Uterus (tissue), 4 donors: ENCODE data around the gene EIF1AD. TPM values are rescaled to one million over a fixed set of nuclear protein-coding genes. Genes with fewer than 3 reads are reported as not detected.
"Not testable (repeated sequence)": the region's sequence is repeated elsewhere in the genome, so short reads cannot be mapped to it uniquely, and the experiment has no call there.

Experiments
- DNase-seq, 2 donors: peaks; one replicate each; pipeline ENCODE4 v3.0.0-alpha.2; 2019 to 2020
- H3K27ac ChIP-seq, 2 donors: fragments of 200-600 bp; sonication (generic); 1 replicate in 1 of 2; 2 replicates in 1 of 2; pipeline ENCODE4 v1.5.1; 2016 to 2018
- H3K27me3 ChIP-seq, 2 donors: fragments of 200-600 bp; sonication (generic); one replicate each; pipeline ENCODE4 v1.5.1; 2018 to 2019; ENCODE audit warnings: control low read depth in 1 of 2
- H3K36me3 ChIP-seq, 2 donors: fragments of 200-600 bp; sonication (generic); one replicate each; pipeline ENCODE4 v1.5.1; 2019; ENCODE audit warnings: control low read depth in 1 of 2
- H3K4me1 ChIP-seq, 2 donors: fragments of 200-600 bp; sonication (generic); one replicate each; pipeline ENCODE4 v1.5.1; 2018 to 2019; ENCODE audit warnings: control low read depth in 1 of 2
- H3K4me3 ChIP-seq, 2 donors: fragments of 200-600 bp; sonication (generic); 1 replicate in 1 of 2; 2 replicates in 1 of 2; pipeline ENCODE4 v1.5.1; 2018 to 2019; ENCODE audit warnings: mild to moderate bottlenecking in 1 of 2
- H3K9me3 ChIP-seq, 2 donors: fragments of 200-600 bp; sonication (generic); one replicate each; pipeline ENCODE4 v1.5.1; 2019; ENCODE audit warnings: control low read depth in 1 of 2
- POLR2A ChIP-seq, 2 donors: fragments of 450-650 bp; IDR thresholded peaks; one replicate each; pipeline ENCODE4 v1.6.1; 2016; ENCODE audit warnings: antibody characterized with exemption in 2 of 2, mild to moderate bottlenecking in 1 of 2, moderate library complexity in 1 of 2
- intact Hi-C: fragments of 100-400 bp; cut with DNase I; formaldehyde crosslinking; loops from one replicate; pipeline ENCODE4 v1.15.1; 2023; ENCODE audit warnings: low total_unique reads
- total RNA-seq, 4 donors: library from RNA; depleted of rRNA in 3 of 4; stranded (reverse); fragments of >200 nt in 3 of 4; gene quantifications; one replicate each; pipeline versions ENCODE4 v1.1.0 to v1.2.4, GENCODE V29; 2014 to 2023
- TF ChIP-seq, protein P1 (sequence below), 4 experiments: fragments of 200-600 bp in 2 of 4; fragments of 450-650 bp in 2 of 4; sonication (generic) in 2 of 4; IDR thresholded peaks; one replicate each; pipeline ENCODE4 v1.5.1; 2016 to 2019; ENCODE audit warnings: antibody characterized with exemption in 4 of 4, mild to moderate bottlenecking in 2 of 4, moderate library complexity in 1 of 4
- donor health status: DM: yes; HTN: yes; CAD: no.

The EIF1AD gene
- total RNA-seq, 4 donors from 2014 or later = 15.6 to 38.2 (median 33.1) TPM

DNA sequence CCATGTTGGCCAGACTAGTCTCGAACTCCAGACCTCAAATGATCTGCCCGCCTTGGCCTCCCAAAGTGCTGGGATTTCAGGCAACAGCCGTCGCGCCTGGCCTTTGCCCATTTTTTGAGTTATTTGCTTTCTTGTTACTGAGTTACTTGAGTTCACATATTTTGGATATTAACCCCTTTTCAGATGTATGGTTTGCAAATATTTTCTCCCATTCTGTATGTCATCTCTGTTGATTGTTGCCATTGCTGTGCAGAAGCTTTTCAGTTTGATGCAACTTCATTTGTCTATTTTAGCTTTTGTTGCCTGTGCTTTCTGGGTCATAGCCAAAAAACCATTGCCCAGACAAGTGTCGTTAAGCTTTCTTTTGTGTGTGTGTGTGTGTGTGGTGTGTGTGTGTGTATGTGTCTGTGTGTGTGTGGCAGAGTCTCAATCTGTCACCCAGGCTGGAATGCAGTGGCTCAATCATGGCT, 49.9 kb downstream of the EIF1AD start:
- Histone ChIP-seq H3K27ac (no peak overlapping the region), H3K27me3 (no peaks in the 10 kb centered on the region), H3K9me3 (no peaks in the 10 kb centered on the region), H3K36me3 (no peaks in the 10 kb centered on the region), H3K4me3 (no peak overlapping the region), H3K4me1 (no peaks in the 10 kb centered on the region)
- TF ChIP-seq, protein P1, sequence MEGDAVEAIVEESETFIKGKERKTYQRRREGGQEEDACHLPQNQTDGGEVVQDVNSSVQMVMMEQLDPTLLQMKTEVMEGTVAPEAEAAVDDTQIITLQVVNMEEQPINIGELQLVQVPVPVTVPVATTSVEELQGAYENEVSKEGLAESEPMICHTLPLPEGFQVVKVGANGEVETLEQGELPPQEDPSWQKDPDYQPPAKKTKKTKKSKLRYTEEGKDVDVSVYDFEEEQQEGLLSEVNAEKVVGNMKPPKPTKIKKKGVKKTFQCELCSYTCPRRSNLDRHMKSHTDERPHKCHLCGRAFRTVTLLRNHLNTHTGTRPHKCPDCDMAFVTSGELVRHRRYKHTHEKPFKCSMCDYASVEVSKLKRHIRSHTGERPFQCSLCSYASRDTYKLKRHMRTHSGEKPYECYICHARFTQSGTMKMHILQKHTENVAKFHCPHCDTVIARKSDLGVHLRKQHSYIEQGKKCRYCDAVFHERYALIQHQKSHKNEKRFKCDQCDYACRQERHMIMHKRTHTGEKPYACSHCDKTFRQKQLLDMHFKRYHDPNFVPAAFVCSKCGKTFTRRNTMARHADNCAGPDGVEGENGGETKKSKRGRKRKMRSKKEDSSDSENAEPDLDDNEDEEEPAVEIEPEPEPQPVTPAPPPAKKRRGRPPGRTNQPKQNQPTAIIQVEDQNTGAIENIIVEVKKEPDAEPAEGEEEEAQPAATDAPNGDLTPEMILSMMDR (IDR thresholded peaks at IDR 0.05) = no peak
- no peak for TF ChIP-seq POLR2A (IDR thresholded peaks at IDR 0.05)
- intact Hi-C loops = no loop called here
- DNase-seq = no peak

DNA sequence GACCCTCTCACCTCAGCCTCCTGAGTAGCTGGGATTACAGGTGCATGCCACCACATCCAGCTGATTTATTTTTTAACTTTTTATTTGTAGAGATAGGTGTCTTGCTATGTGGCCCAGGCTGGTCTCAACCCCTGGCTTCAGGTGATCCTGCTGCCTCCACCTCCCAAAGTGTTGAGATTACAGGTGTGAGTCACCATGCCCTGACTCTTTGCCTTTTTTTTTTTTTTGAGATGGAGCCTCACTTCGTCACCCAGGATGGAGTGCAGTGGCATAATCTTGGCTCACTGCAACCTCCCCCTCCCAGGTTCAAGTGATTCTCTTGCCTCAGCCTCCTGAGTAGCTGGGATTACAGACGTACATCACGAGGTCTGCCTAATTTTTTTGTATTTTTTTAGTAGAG, 50.3 kb downstream of the EIF1AD start:
- H3K4me3 ChIP-seq, H3K27ac ChIP-seq, H3K9me3 ChIP-seq, H3K4me1 ChIP-seq, H3K36me3 ChIP-seq, intact Hi-C loops, DNase-seq, H3K27me3 ChIP-seq: not testable (repeated sequence)

DNA sequence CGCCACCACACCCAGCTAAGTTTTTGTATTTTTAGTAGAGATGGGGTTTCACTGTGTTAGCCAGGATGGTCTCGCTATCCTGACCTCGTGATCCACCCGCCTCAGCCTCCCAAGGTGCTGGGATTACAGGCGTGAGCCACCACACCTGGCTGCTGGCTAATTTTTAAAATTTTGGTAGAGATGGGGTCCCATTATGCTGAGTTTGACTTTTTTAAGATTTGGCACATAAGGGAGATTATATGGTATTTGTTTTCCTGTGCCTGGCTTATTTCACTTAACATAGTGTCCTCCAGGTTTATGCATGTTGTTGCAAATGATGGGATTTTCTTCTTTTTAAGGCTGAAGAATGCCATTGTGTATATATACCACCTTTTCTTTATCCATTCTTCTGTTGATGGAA, 51.2 kb downstream of the EIF1AD start:
- DNase-seq, H3K36me3 ChIP-seq: not testable (repeated sequence)

DNA sequence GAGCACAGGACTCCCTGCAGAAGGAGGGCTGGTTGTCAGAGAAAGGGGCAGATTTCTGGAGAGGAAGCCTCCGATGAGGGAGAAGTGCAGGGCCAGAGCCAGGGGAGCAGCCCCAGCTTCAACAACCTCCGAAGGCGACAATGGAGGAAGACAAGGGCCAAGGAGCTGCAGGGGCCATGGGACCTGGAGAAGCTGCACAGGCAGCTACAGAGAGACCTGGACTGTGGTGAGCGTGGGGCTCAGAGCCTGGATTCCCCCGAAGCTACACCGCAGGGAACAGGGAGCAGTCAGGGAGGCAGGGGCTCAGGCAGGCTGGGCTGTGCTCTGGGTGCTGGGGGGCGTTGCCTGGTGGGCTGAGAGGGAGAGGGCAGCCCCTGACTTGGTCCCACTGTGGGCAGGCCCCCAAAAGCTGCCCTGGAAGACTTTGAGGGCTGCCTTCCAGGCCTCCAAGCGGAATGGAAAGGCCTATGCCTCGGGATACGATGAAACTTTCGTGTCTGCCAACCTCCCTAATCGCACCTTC, 54.3 kb downstream of the EIF1AD start:
- intact Hi-C loops = no loop called here
- Histone ChIP-seq H3K4me1 (no peaks in the 10 kb centered on the region), H3K27ac (no peak overlapping the region), H3K4me3 (no peak overlapping the region), H3K36me3 (no peaks in the 10 kb centered on the region), H3K9me3 (no peaks in the 10 kb centered on the region), H3K27me3 (no peaks in the 10 kb centered on the region)
- DNase-seq = no peak
- TF ChIP-seq, protein P1 (IDR thresholded peaks at IDR 0.05) = no peak
- TF ChIP-seq POLR2A (IDR thresholded peaks at IDR 0.05) = no peak

More for the DNA sequence above, 51.2 kb downstream of the EIF1AD start:
- H3K27me3 ChIP-seq, H3K4me1 ChIP-seq, H3K27ac ChIP-seq, H3K4me3 ChIP-seq, H3K9me3 ChIP-seq, intact Hi-C loops: not testable (repeated sequence)

DNA sequence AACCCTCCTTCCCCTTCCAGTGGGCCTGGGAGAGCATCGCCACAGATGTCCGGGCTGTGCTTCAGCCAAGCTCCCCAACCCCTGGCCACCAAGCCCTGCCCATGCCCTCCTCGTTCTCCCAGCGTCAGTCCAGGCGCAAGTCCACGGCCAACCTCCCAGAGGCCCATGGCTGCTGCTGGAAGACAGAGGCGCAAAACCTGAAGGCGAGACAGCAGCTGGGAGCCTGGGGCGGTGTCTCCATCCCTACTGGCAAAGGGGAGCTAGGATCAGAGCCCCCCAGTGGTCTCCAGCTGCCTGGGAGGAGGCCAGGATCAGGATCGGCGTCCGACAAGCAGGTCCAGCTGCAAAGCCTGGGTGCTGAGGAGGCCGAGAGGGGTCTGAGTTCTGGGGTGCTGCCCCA, 54.8 kb downstream of the EIF1AD start:
- H3K4me1 ChIP-seq = no peaks in the 10 kb centered on the region
- H3K9me3 ChIP-seq = no peaks in the 10 kb centered on the region
- TF ChIP-seq POLR2A (IDR thresholded peaks at IDR 0.05) = no peak
- TF ChIP-seq, protein P1 (IDR thresholded peaks at IDR 0.05) = no peak

GRCh38 chr11:65946655-65947054, 55.3 kb downstream of the EIF1AD start:
- Histone ChIP-seq H3K4me3 (no peak overlapping the region), H3K27ac (no peak overlapping the region), H3K9me3 (no peaks in the 10 kb centered on the region), H3K4me1 (no peaks in the 10 kb centered on the region), H3K27me3 (no peaks in the 10 kb centered on the region), H3K36me3 (no peaks in the 10 kb centered on the region)
- intact Hi-C loops = no loop called here
- DNase-seq = no peak
- no peak for TF ChIP-seq POLR2A (IDR thresholded peaks at IDR 0.05)
- TF ChIP-seq, protein P1 (IDR thresholded peaks at IDR 0.05) = no peak

More for the DNA sequence above, 54.8 kb downstream of the EIF1AD start:
- intact Hi-C loops = no loop called here
- H3K4me3 ChIP-seq = no peak overlapping the region
- no peaks in the 10 kb centered on the region for H3K27me3 ChIP-seq
- H3K36me3 ChIP-seq = no peaks in the 10 kb centered on the region
- DNase-seq = no peak
- H3K27ac ChIP-seq = no peak overlapping the region

Other genes with a start within 250 kb of the EIF1AD start
- gene AP5B1, start 221.2 kb downstream of the EIF1AD start, total RNA-seq = 10 to 100 TPM in 1 of 4 donors, 1 to 10 TPM in 3; 2.4 to 17.1 (median 5.7) TPM
- 1 to 10 TPM in 1 of 4 donors, not detected in 3; 1.0 TPM for gene OVOL1, start 215.1 kb downstream of the EIF1AD start, total RNA-seq
- gene SNX32, start 168.2 kb downstream of the EIF1AD start, total RNA-seq = 1 to 10 TPM in 1 of 4 donors, under 1 TPM in 1, not detected in 2; 0.58 to 2.6 TPM
- gene CFL1, start 144.0 kb downstream of the EIF1AD start, total RNA-seq = 100 to 1,000 TPM; 227 to 514 (median 399) TPM
- gene MUS81, start 141.7 kb downstream of the EIF1AD start, total RNA-seq = 100 to 1,000 TPM in 1 of 4 donors, 10 to 100 TPM in 3; 28.8 to 108 (median 75.0) TPM
- gene EFEMP2, start 129.4 kb downstream of the EIF1AD start, total RNA-seq = 100 to 1,000 TPM in 1 of 4 donors, 10 to 100 TPM in 3; 56.1 to 165 (median 87.3) TPM
- gene CTSW, start 122.3 kb downstream of the EIF1AD start, total RNA-seq = 1 to 10 TPM in 1 of 4 donors, under 1 TPM in 1, not detected in 2; 0.62 to 3.6 TPM
- gene FIBP, start 113.7 kb downstream of the EIF1AD start, total RNA-seq = 100 to 1,000 TPM in 1 of 4 donors, 10 to 100 TPM in 3; 39.7 to 239 (median 52.2) TPM
- 100 to 1,000 TPM in 1 of 4 donors, 10 to 100 TPM in 3; 22.3 to 141 (median 54.5) TPM for gene CCDC85B, start 111.5 kb downstream of the EIF1AD start, total RNA-seq
- gene FOSL1, start 101.8 kb downstream of the EIF1AD start, total RNA-seq = 1 to 10 TPM in 2 of 4 donors, not detected in 2; 2.9 to 3.9 TPM
- gene C11orf68, start 83.1 kb downstream of the EIF1AD start, total RNA-seq = 10 to 100 TPM; 11.5 to 53.0 (median 29.7) TPM
- gene DRAP1, start 82.7 kb downstream of the EIF1AD start, total RNA-seq = 10 to 100 TPM in 3 of 4 donors, 1 to 10 TPM in 1; 9.2 to 83.0 (median 60.6) TPM
- gene TSGA10IP, start 56.7 kb downstream of the EIF1AD start, total RNA-seq = not detected
- 10 to 100 TPM; 10.3 to 77.9 (median 30.5) TPM for gene SART1, start 40.4 kb downstream of the EIF1AD start, total RNA-seq
- gene BANF1, start 346 bp upstream of the EIF1AD start, total RNA-seq = 100 to 1,000 TPM in 2 of 4 donors, 10 to 100 TPM in 1, 1 to 10 TPM in 1; 8.7 to 136 (median 76.6) TPM
- gene CST6, start 9.9 kb upstream of the EIF1AD start, total RNA-seq = under 1 TPM in 1 of 4 donors, not detected in 3; 0.59 TPM
- under 1 TPM in 1 of 4 donors, not detected in 3; 0.26 TPM for gene CATSPER1, start 24.3 kb upstream of the EIF1AD start, total RNA-seq
- gene GAL3ST3, start 47.0 kb upstream of the EIF1AD start, total RNA-seq = 1 to 10 TPM in 2 of 4 donors, under 1 TPM in 1, not detected in 1; 0.26 to 2.1 (median 1.9) TPM
- gene SF3B2, start 50.2 kb upstream of the EIF1AD start, total RNA-seq = 100 to 1,000 TPM in 2 of 4 donors, 10 to 100 TPM in 2; 59.9 to 195 (median 106) TPM
- 10 to 100 TPM in 3 of 4 donors, 1 to 10 TPM in 1; 2.9 to 79.2 (median 57.2) TPM for gene PACS1, start 68.1 kb upstream of the EIF1AD start, total RNA-seq